PFSK-1 (cell line): ENCODE results near the gene CCDC80.

Experiments used
- SIN3A ChIP-seq: IDR thresholded peaks from 2 replicates; pipeline ENCODE4 v1.6.1; 2012; ENCODE audit warnings: mild to moderate bottlenecking, low read length, moderate library complexity, borderline replicate concordance; ENCODE audit not compliant: insufficient read depth
- TAF1 ChIP-seq: IDR thresholded peaks from 2 replicates; pipeline ENCODE4 v1.6.1; 2012; ENCODE audit warnings: low read length, control low read depth, borderline replicate concordance; ENCODE audit not compliant: insufficient read depth

DNA sequence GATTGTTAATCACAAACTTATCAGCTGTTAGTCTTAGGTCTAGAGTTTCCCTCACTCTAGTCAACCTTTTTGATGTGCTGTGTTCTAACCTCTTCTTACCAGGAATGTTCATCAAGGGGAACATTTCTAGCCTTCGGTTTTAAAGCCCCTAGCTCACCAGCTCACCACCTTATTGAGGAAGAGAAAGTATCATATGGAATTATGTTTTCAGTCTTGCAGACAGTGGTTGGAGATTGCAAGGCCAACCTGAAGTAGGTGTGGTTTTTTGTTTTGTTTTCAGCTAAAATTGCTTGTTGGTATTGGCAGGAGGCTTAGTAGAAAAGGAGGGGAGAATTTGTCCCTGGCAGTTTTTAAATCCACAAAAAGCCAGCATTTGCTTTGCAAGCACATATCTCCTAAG lies 48.4 kb upstream of the CCDC80 start:
- no peak for TF ChIP-seq SIN3A
- no peak for TF ChIP-seq TAF1
